Uterus (tissue), 4 donors: ENCODE measurements around the gene EFHC1. TPM values are rescaled to one million over a fixed set of nuclear protein-coding genes. Genes with fewer than 3 reads are reported as not detected.
A peak's percentile ranks its signal among the peaks of the same experiment; 100 is the strongest.

ENCODE experiments used
- DNase-seq, 2 donors: peaks; one replicate each; pipeline ENCODE4 v3.0.0-alpha.2; 2019 to 2020
- H3K27ac ChIP-seq, 2 donors: fragments of 200-600 bp; sonication (generic); 1 replicate in 1 of 2; 2 replicates in 1 of 2; pipeline ENCODE4 v1.5.1; 2016 to 2018
- H3K27me3 ChIP-seq, 2 donors: fragments of 200-600 bp; sonication (generic); one replicate each; pipeline ENCODE4 v1.5.1; 2018 to 2019; ENCODE audit warnings: control low read depth in 1 of 2
- H3K36me3 ChIP-seq, 2 donors: fragments of 200-600 bp; sonication (generic); one replicate each; pipeline ENCODE4 v1.5.1; 2019; ENCODE audit warnings: control low read depth in 1 of 2
- H3K4me1 ChIP-seq, 2 donors: fragments of 200-600 bp; sonication (generic); one replicate each; pipeline ENCODE4 v1.5.1; 2018 to 2019; ENCODE audit warnings: control low read depth in 1 of 2
- H3K4me3 ChIP-seq, 2 donors: fragments of 200-600 bp; sonication (generic); 1 replicate in 1 of 2; 2 replicates in 1 of 2; pipeline ENCODE4 v1.5.1; 2018 to 2019; ENCODE audit warnings: mild to moderate bottlenecking in 1 of 2
- H3K9me3 ChIP-seq, 2 donors: fragments of 200-600 bp; sonication (generic); one replicate each; pipeline ENCODE4 v1.5.1; 2019; ENCODE audit warnings: control low read depth in 1 of 2
- POLR2A ChIP-seq, 2 donors: fragments of 450-650 bp; IDR thresholded peaks; one replicate each; pipeline ENCODE4 v1.6.1; 2016; ENCODE audit warnings: antibody characterized with exemption in 2 of 2, mild to moderate bottlenecking in 1 of 2, moderate library complexity in 1 of 2
- intact Hi-C: fragments of 100-400 bp; cut with DNase I; formaldehyde crosslinking; loops from one replicate; pipeline ENCODE4 v1.15.1; 2023; ENCODE audit warnings: low total_unique reads
- total RNA-seq, 4 donors: library from RNA; depleted of rRNA in 3 of 4; stranded (reverse); fragments of >200 nt in 3 of 4; gene quantifications; one replicate each; pipeline versions ENCODE4 v1.1.0 to v1.2.4, GENCODE V29; 2014 to 2023
- TF ChIP-seq, protein P1 (sequence below), 4 experiments: fragments of 200-600 bp in 2 of 4; fragments of 450-650 bp in 2 of 4; sonication (generic) in 2 of 4; IDR thresholded peaks; one replicate each; pipeline ENCODE4 v1.5.1; 2016 to 2019; ENCODE audit warnings: antibody characterized with exemption in 4 of 4, mild to moderate bottlenecking in 2 of 4, moderate library complexity in 1 of 4
- donor health status: DM: yes; HTN: yes; CAD: no.

Gene EFHC1, protein sequence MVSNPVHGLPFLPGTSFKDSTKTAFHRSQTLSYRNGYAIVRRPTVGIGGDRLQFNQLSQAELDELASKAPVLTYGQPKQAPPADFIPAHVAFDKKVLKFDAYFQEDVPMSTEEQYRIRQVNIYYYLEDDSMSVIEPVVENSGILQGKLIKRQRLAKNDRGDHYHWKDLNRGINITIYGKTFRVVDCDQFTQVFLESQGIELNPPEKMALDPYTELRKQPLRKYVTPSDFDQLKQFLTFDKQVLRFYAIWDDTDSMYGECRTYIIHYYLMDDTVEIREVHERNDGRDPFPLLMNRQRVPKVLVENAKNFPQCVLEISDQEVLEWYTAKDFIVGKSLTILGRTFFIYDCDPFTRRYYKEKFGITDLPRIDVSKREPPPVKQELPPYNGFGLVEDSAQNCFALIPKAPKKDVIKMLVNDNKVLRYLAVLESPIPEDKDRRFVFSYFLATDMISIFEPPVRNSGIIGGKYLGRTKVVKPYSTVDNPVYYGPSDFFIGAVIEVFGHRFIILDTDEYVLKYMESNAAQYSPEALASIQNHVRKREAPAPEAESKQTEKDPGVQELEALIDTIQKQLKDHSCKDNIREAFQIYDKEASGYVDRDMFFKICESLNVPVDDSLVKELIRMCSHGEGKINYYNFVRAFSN
- total RNA-seq = 10 to 100 TPM; 15.6 to 63.0 (median 29.5) TPM

- H3K36me3 ChIP-seq = no peaks in the 10 kb centered on the region
- peak within 1 kb of the TSS; percentile 84 to 89 for H3K27ac ChIP-seq
- H3K27me3 ChIP-seq = no peaks in the 10 kb centered on the region
- no peaks in the 10 kb centered on the region for H3K9me3 ChIP-seq
- TF ChIP-seq POLR2A (IDR thresholded peaks at IDR 0.05) = peak; percentile 67 to 90
- TF ChIP-seq, protein P1, sequence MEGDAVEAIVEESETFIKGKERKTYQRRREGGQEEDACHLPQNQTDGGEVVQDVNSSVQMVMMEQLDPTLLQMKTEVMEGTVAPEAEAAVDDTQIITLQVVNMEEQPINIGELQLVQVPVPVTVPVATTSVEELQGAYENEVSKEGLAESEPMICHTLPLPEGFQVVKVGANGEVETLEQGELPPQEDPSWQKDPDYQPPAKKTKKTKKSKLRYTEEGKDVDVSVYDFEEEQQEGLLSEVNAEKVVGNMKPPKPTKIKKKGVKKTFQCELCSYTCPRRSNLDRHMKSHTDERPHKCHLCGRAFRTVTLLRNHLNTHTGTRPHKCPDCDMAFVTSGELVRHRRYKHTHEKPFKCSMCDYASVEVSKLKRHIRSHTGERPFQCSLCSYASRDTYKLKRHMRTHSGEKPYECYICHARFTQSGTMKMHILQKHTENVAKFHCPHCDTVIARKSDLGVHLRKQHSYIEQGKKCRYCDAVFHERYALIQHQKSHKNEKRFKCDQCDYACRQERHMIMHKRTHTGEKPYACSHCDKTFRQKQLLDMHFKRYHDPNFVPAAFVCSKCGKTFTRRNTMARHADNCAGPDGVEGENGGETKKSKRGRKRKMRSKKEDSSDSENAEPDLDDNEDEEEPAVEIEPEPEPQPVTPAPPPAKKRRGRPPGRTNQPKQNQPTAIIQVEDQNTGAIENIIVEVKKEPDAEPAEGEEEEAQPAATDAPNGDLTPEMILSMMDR (IDR thresholded peaks at IDR 0.05) = peak in 2 of 4 experiments; percentile 4 to 17
- peak within 1 kb of the TSS; percentile 73 to 86 for H3K4me3 ChIP-seq
- intact Hi-C loops = loop anchor here (5.0 kb wide), 1 partner anchor 177 kb away; no protein-coding TSS in a partner anchor
- H3K4me1 ChIP-seq = no peaks in the 10 kb centered on the region
- peak; percentile 98 to 99 for DNase-seq
Observed at GRCh38 chr6:52419809-52420667, at the start of gene EFHC1. Gene EFHC1 (plus strand): TSS chr6:52420342. CDS start chr6:52420411, 69 bp downstream.

- intact Hi-C loops = no loop called here
- Histone ChIP-seq H3K9me3 (no peaks in the 10 kb centered on the region), H3K27me3 (no peaks in the 10 kb centered on the region), H3K4me3 (no peak overlapping the region), H3K27ac (no peak overlapping the region), H3K36me3 (no peaks in the 10 kb centered on the region), H3K4me1 (no peaks in the 10 kb centered on the region)
- no peak for DNase-seq
- TF ChIP-seq POLR2A (IDR thresholded peaks at IDR 0.05) = no peak
- TF ChIP-seq, protein P1 (IDR thresholded peaks at IDR 0.05) = no peak
Observed at GRCh38 chr6:52371656-52372191, 48.4 kb upstream of the EFHC1 start.

DNA sequence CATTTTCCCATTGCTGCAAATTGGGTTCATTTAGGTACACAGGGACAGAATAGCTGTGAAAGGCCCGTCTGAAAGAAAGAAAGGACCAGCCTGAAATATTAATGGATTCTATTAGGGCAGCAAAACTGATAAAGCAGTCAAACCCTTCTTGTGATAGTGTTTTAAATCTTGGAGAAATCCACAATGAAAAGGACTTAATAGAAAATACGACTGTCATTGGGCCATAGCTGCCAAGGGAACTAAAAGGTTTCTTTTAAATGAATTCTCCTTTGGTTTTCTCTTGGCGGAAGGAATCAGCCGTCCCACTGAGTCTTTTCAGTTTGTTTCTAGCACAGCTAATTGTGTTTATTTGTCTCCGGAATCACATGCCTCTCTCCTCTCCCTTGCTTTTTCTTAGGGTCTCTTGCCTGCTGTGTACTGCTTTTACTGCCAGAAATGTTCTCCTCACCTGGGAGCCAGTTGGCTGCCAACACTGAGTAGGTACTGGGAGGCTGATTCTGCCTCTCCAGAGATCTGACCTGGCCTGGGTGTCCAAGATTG is 46.9 kb upstream of the EFHC1 start:
- no peak overlapping the region for H3K27ac ChIP-seq
- no peaks in the 10 kb centered on the region for H3K9me3 ChIP-seq
- intact Hi-C loops = no loop called here
- no peaks in the 10 kb centered on the region for H3K27me3 ChIP-seq
- H3K36me3 ChIP-seq = no peaks in the 10 kb centered on the region
- no peaks in the 10 kb centered on the region for H3K4me1 ChIP-seq
- TF ChIP-seq, protein P1 (IDR thresholded peaks at IDR 0.05) = no peak
- TF ChIP-seq POLR2A (IDR thresholded peaks at IDR 0.05) = no peak
- H3K4me3 ChIP-seq = no peak overlapping the region
- no peak for DNase-seq

DNA sequence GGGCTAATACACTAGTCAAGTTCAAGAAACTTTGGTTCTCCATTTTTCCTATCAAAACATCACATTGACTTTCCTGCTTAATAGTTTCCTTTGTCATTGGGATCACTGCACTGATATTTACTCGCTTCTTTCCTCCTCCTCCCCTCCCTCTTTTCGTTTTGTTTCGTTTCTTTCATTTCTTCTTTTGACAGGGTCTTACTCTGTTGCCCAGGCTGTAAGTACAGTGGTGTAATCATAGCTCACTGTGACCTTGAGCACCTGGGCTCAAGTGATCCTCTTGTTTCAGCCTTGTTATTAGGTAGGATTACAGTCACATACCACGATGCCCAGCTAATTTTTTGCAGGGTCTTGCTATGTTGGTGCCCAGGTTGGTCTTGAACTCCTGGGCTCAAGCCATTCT is 45.9 kb upstream of the EFHC1 start:
- Histone ChIP-seq H3K27me3 (no peaks in the 10 kb centered on the region), H3K4me3 (no peak overlapping the region), H3K9me3 (no peaks in the 10 kb centered on the region), H3K4me1 (no peaks in the 10 kb centered on the region), H3K36me3 (no peaks in the 10 kb centered on the region), H3K27ac (no peak overlapping the region)
- intact Hi-C loops = no loop called here
- DNase-seq = no peak
- TF ChIP-seq, protein P1 (IDR thresholded peaks at IDR 0.05) = no peak
- no peak for TF ChIP-seq POLR2A (IDR thresholded peaks at IDR 0.05)
